Adipose tissue (tissue), 3 donors: ENCODE results near the gene CAPN8. TPM values are rescaled to one million over a fixed set of nuclear protein-coding genes. Genes with fewer than 3 reads are reported as not detected.

Source experiments
- H3K27ac ChIP-seq: one replicate; pipeline ENCODE4 v1.5.1; 2013; ENCODE audit warnings: low read depth, low read length
- WGBS, 3 donors: extraction: QIAGEN DNeasy Blood & Tissue Kit; methylation state at CpG; one replicate each; pipeline ENCODE4 v1.1.7; 2013; 5-methylcytosine and 5-hydroxymethylcytosine counted together
- polyA plus RNA-seq, 3 donors: library from polyadenylated mRNA; stranded (reverse); fragments of 200-250 nt; gene quantifications; one replicate each; pipeline ENCODE4 v1.2.3, GENCODE V29; 2013
- donor health status: healthy with polysubstance abuse.
- donor health status: Bipolar disorder and iron deficiency.
- donor health status: healthy.

CAPN8 gene
- polyA plus RNA-seq, 3 donors = 0.36 to 22.6 (median 1.0) TPM

DNA sequence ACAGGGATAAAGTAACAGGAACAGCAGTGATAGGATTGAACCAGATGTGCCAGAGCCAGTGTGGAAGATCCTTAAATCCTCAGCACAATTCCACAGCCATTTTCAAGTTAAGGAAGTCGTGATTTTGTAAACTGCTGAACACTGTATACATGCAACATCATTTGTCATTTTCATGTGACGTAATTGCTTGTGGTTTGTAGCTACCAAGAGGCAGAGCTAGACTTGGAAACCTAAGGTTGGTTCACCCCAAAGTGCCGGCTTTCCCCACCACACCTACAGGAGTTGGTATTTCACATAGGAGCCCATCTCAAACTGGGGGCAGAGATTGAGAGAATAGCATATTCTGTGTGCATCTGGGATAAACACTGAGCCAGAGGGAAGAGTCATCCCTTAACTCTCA is 113.9 kb downstream of the CAPN8 start:
- WGBS, 3 donors = 44 to 85% (median 65%) methylated on average over 3 of the region's 3 CpGs
- no peak overlapping the region for H3K27ac ChIP-seq

GRCh38 chr1:223549740-223550139 is 115.8 kb downstream of the CAPN8 start:
- WGBS, 3 donors = 80 to 93% (median 92%) methylated on average over 1 of the region's 1 CpG
- H3K27ac ChIP-seq = no peak overlapping the region

GRCh38 chr1:223547316-223548114 is 118.0 kb downstream of the CAPN8 start:
- WGBS, 3 donors = 74 to 86% (median 81%) methylated on average over 7 of the region's 7 CpGs
- H3K27ac ChIP-seq = no peak overlapping the region

DNA sequence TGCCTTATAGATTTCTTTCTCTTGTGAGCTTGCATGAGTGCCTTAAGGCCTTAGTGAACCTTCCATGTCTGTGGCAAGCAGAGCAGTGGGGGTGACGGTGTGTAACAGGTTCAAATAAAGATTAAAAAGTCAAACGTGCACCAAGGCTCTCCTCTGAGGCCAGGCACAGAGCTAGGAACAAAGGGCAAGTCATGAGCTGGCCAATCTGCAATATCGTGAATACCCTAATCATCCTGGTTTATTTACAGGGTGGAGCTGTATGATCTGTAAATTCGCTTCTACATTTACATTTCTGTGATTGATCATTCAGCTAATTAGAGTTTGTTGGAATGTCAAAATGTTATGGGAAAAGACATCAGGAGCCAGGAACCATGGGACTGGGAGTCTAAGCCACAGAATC is 120.2 kb downstream of the CAPN8 start:
- H3K27ac ChIP-seq = no peak overlapping the region
- WGBS, 3 donors = 62 to 87% (median 76%) methylated on average over 4 of the region's 4 CpGs

- H3K27ac ChIP-seq = no peak overlapping the region
- 87 to 90% (median 88%) methylated on average over 4 of the region's 4 CpGs for WGBS, 3 donors
These were observed 121.9 kb downstream of the CAPN8 start for GRCh38 chr1:223543560-223543959.

DNA sequence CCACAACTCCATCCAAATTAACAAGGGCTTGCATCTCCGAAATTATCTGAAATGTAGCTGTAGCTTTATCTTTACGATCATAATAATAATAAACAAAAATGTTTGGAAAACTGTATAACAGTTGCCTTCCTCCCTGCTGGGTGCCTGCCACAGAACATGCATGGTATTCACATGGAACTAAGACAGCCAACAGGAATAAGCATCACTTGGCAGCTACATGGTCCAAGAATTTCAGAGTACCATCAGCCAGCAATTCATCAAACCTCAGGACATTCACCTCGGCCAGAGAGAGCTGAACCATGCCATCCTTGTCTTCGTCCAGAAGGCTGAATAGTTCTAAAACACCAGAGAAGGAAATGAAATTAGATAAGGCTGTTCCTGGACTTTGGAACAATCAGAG is 122.7 kb downstream of the CAPN8 start:
- 79 to 81% (median 80%) methylated on average over 4 of the region's 4 CpGs for WGBS, 3 donors
- H3K27ac ChIP-seq = no peak overlapping the region

DNA sequence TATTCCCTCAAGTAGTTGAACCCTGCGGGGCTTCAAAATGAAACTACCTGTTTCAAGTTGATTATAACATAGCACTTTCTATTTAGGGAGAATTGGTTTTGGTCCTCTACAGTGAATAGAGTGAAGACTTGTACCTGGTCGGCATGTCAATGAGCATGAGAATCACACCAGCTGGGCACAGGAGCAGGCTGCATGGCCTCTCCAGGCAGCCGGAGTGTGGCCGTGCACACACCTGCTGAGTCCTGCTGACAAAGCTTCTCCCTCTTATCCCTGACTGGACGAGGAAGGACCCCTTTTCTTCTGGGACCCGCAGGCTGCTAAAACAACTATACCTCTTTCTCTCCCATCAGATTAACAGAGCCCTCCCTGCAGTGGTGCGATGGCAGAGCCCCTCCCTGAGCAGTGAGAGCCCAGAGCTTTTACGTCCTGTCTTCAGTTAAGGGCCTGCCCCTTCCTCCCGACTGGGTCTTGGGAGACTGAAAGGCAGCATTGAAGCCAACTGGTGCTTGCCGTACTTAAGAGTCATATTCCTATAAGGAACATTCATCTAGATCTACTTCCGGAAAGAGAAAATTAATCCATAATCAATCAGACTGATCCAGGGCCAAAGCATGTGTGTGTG is 124.9 kb downstream of the CAPN8 start:
- WGBS, 3 donors = 44 to 81% (median 78%) methylated on average over 11 of the region's 11 CpGs

GRCh38 chr1:223539750-223540149 is 125.8 kb downstream of the CAPN8 start:
- no peak overlapping the region for H3K27ac ChIP-seq
- WGBS, 3 donors = 87 to 92% (median 89%) methylated on average over 3 of the region's 3 CpGs

More for the DNA sequence above, 124.9 kb downstream of the CAPN8 start:
- no peak overlapping the region for H3K27ac ChIP-seq

DNA sequence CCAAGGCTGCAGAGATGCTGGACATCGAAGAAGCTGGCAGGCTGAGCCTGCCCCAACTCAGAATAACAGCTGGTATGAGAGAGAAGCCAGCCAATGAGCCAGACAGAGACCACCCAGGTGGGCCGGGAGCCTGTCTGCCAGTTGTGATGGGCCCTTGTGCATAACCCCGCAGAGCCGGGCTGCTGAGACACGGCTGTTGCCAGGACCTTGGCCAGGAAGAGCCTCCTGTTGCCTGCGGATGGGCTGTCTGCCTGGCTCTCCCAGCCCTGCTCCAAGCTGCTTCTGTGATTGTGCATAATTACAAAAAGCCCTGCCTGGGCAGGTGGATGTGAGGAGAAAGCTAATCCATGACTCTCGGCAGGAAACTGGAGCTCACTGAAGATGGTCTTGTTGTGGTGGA is 126.5 kb downstream of the CAPN8 start:
- H3K27ac ChIP-seq = no peak overlapping the region
- WGBS, 3 donors = 80 to 87% (median 87%) methylated on average over 7 of the region's 7 CpGs

GRCh38 chr1:223535319-223535718 is 130.2 kb downstream of the CAPN8 start:
- WGBS, 3 donors = 93 to 94% (median 94%) methylated on average over 5 of the region's 5 CpGs
- H3K27ac ChIP-seq = no peak overlapping the region

DNA sequence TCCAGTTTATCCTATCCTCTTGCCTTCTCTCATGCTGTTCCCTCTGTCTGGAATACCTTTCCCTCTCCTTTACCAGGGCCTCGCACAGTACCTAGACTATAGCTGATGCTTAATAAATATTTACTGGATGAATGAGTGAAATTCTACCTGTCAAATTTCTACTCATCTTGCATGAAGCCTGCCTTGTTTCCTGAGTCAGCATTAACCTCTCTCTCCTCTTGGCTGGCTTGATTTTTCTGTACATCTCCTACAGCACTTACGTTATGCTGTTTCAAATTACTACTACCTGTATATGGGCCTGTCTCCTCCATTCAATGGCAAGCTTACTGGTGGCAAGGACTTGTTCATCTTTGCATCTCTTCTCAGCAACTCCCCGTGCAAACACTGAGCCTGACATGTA is 130.8 kb downstream of the CAPN8 start:
- H3K27ac ChIP-seq = no peak overlapping the region
- 87 to 93% (median 91%) methylated on average over 3 of the region's 3 CpGs for WGBS, 3 donors

- 60 to 83% (median 63%) methylated on average over 2 of the region's 2 CpGs for WGBS, 3 donors
- H3K27ac ChIP-seq = no peak overlapping the region
These were observed 131.8 kb downstream of the CAPN8 start for GRCh38 chr1:223533708-223534107.

GRCh38 chr1:223531742-223532341 is 133.7 kb downstream of the CAPN8 start:
- WGBS, 3 donors = 41 to 51% (median 48%) methylated on average over 11 of the region's 11 CpGs

GRCh38 chr1:223525957-223526356 is 139.5 kb downstream of the CAPN8 start:
- WGBS, 3 donors = 87 to 91% (median 87%) methylated on average over 3 of the region's 3 CpGs
- no peak overlapping the region for H3K27ac ChIP-seq

More at GRCh38 chr1:223531742-223532341, 133.7 kb downstream of the CAPN8 start:
- H3K27ac ChIP-seq = no peak overlapping the region

DNA sequence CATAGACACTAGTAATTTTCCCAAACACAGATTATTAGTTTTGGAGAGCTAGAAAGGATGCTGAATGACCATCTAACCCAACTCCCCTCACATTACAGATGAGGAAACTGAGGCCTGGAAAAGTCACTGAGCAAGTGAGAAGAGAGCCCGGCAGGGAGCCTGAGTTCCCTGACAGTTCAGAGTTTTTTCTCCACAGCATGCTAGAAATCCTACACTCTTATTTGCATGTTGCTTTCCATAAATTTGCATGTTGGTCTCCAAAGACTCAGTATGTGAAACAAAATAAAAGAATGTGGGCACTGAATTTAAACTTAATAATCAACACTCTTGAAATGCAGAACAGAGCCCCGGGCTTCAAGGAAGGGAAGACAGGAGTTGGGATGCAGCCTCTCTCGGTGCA is 140.0 kb downstream of the CAPN8 start:
- H3K27ac ChIP-seq = no peak overlapping the region
- WGBS, 3 donors = 75 to 98% (median 94%) methylated on average over 3 of the region's 3 CpGs

DNA sequence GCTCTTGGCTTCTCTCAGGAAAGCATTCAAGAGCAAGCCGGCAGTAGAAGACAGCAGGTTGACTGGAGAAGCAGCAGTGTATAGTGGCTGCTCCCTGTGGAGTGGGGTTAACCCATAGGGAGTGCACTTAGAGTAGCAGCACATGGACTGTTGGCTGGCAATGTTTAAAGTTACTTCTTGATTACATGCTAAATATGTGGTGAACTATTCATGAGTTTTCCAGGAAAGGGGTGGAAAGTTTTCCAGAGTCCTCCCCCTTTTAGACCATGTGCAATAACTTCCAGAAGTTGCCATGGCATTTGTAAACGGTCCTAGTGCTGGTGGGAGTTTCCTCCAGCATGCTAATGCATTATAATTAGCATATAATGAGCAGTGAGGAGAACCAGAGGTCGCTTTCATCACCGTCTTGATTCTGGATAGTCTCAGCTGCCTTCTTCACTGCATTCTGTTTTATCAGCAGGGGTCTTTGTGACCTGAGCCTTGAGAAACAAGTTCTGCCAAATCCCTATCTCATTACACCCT is 140.5 kb downstream of the CAPN8 start:
- H3K27ac ChIP-seq = no peak overlapping the region
- WGBS, 3 donors = 72 to 75% (median 74%) methylated on average over 4 of the region's 4 CpGs

- H3K27ac ChIP-seq = no peak overlapping the region
- 92 to 100% (median 95%) methylated on average over 2 of the region's 2 CpGs for WGBS, 3 donors
These were observed 144.4 kb downstream of the CAPN8 start for GRCh38 chr1:223521150-223521549.

DNA sequence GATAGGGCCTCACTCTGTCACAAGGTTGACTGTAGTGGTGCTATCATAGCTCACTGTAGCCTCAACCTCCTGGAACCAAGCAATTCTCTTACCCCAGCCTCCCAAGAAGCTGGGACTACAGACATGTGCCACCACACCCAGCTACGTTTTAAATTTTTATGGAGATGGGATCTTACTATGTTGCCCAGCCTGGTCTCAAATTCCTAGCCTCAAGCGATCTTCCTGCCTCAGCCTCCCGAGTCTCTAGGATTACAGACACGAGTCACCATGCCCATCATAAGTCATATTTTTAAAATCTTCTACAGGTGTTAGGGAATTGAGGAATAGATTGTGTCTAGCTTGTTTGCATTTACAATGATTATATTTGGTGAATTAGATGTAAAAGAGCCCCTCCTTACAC is 145.3 kb downstream of the CAPN8 start:
- 88 to 96% (median 90%) methylated on average over 4 of the region's 4 CpGs for WGBS, 3 donors
- no peak overlapping the region for H3K27ac ChIP-seq

- no peak overlapping the region for H3K27ac ChIP-seq
- 91 to 96% (median 91%) methylated on average over 2 of the region's 2 CpGs for WGBS, 3 donors
These were observed 146.4 kb downstream of the CAPN8 start for GRCh38 chr1:223519116-223519515.
